ENCODE data around the gene BCAN.

GRCh38 chr1:156692441-156692924 is 50.6 kb downstream of the BCAN start:
- TF ChIP-seq CTCF (IDR thresholded peaks at IDR 0.05) (no peak), POLR2AphosphoS5 (IDR thresholded peaks at IDR 0.05) (no peak), POLR2A (IDR thresholded peaks at IDR 0.05) (no peak), EP300 (IDR thresholded peaks at IDR 0.05) (no peak)

Measured in gastroesophageal sphincter (tissue), 3 donors.